Upper lobe of left lung (tissue), 4 donors: ENCODE measurements around the gene DHRS1.

Experiments used
- EP300 ChIP-seq, 4 donors: sonication (generic); formaldehyde crosslinking; IDR thresholded peaks; one replicate each; pipeline ENCODE4 v1.5.1; 2017; ENCODE audit warnings: antibody characterized with exemption in 4 of 4, control low read depth in 2 of 4
- POLR2AphosphoS5 ChIP-seq, 2 donors: sonication (generic); formaldehyde crosslinking; IDR thresholded peaks; one replicate each; pipeline ENCODE4 v1.5.1; 2017; ENCODE audit warnings: antibody characterized with exemption in 2 of 2
- TF ChIP-seq, protein P1 (sequence below), 6 experiments: fragments of 450-650 bp in 4 of 6; fragments of 200-600 bp in 2 of 6; sonication (generic) in 2 of 6; IDR thresholded peaks; one replicate each; pipeline ENCODE4 v1.5.1; 2016 to 2019; ENCODE audit warnings: antibody characterized with exemption in 6 of 6

DNA sequence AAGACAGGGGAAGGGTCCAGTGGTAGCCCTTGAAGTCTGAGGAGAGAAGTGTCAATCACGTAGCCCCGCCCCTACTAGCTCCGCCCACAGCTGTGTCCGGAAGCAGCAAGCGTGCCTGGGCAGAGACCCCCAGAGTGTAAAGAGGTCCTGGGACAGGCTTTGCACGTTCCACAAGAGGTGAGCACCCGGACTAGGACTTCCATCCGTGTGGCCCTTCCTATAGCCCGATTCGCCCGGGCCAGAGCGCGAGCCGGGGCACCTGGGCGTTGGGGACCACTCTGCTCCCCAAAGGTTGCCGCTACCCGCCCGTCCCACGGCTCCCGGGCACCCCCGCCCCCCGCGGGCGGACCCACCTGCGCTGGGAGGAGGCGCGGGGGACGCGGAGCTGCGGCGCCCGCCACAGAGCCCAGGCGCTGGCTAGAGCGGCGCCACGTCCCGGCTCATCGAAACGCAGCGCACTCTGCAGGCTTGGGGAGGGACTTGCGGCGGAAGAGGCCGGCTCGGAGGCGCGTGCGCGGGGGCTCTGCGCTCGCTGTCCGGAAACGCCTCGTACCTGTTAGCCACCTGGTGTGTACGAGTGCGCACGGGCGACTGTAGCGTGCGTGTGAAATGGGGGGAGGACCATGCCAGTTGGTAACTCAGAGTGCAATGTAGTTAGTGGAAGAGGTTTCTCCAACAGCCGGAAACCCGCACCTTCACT, 28.3 kb downstream of the DHRS1 start, which contains the start of gene RABGGTA:
- TF ChIP-seq, protein P1, sequence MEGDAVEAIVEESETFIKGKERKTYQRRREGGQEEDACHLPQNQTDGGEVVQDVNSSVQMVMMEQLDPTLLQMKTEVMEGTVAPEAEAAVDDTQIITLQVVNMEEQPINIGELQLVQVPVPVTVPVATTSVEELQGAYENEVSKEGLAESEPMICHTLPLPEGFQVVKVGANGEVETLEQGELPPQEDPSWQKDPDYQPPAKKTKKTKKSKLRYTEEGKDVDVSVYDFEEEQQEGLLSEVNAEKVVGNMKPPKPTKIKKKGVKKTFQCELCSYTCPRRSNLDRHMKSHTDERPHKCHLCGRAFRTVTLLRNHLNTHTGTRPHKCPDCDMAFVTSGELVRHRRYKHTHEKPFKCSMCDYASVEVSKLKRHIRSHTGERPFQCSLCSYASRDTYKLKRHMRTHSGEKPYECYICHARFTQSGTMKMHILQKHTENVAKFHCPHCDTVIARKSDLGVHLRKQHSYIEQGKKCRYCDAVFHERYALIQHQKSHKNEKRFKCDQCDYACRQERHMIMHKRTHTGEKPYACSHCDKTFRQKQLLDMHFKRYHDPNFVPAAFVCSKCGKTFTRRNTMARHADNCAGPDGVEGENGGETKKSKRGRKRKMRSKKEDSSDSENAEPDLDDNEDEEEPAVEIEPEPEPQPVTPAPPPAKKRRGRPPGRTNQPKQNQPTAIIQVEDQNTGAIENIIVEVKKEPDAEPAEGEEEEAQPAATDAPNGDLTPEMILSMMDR (IDR thresholded peaks at IDR 0.05) = peak; percentile 72 to 94 (median 92)
- TF ChIP-seq POLR2AphosphoS5 (IDR thresholded peaks at IDR 0.05) (peak; percentile 83 to 86), EP300 (IDR thresholded peaks at IDR 0.05) (peak in 1 of 4 donors; percentile 31)
